ENCODE measurements around the gene OCA2.

The OCA2 gene

GRCh38 chr15:28131946-28132345, 32.8 kb upstream of the OCA2 start:
- no peak for TF ChIP-seq REST (IDR thresholded peaks at IDR 0.05; ENCODE audit: insufficient read depth in 1 of 2, low read depth in 2 of 2, low read length in 2 of 2)

DNA sequence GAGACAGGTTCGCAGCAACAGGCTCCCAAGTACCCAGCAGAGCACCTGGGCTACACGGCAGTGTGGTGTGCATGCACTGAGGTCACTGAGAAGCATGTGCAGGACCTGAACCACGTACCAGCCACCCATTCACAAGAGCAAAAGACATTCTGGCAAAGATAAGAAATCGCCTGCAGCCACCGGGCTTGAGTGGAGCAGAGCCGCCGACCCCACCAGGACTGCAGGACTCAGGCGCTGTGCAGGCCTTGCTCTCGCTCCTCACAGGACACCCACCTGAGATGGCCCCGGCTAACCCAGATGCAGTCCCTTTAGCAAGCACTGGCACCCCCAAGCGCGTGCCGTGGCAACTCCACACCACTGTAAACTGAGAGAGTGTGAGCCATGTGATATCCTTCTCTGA, 32.3 kb upstream of the OCA2 start:
- TF ChIP-seq REST (IDR thresholded peaks at IDR 0.05; ENCODE audit: insufficient read depth in 1 of 2, low read depth in 2 of 2, low read length in 2 of 2): no peak
- TF ChIP-seq TAF1 (IDR thresholded peaks at IDR 0.05; ENCODE audit: borderline replicate concordance, insufficient read depth, low read length): no peak

GRCh38 chr15:28130651-28131050, 31.5 kb upstream of the OCA2 start:
- TF ChIP-seq REST (IDR thresholded peaks at IDR 0.05; ENCODE audit: insufficient read depth in 1 of 2, low read depth in 2 of 2, low read length in 2 of 2) (no peak), SIN3A (IDR thresholded peaks at IDR 0.05; ENCODE audit: borderline replicate concordance, insufficient read depth, low read length) (no peak), POLR2AphosphoS5 (IDR thresholded peaks at IDR 0.05; ENCODE audit: low read depth, low read length) (no peak), FOXP2 (optimal IDR thresholded peaks at IDR 0.05; ENCODE audit: borderline replicate concordance, extremely low read depth, extremely low read length, insufficient read depth) (no peak), TAF1 (IDR thresholded peaks at IDR 0.05; ENCODE audit: borderline replicate concordance, insufficient read depth, low read length) (no peak)

- TF ChIP-seq FOXP2 (optimal IDR thresholded peaks at IDR 0.05; ENCODE audit: borderline replicate concordance, extremely low read depth, extremely low read length, insufficient read depth): no peak
Measured at GRCh38 chr15:28129231-28129848, 30.2 kb upstream of the OCA2 start.

GRCh38 chr15:28128031-28128430, 28.9 kb upstream of the OCA2 start:
- TF ChIP-seq FOXP2 (optimal IDR thresholded peaks at IDR 0.05; ENCODE audit: borderline replicate concordance, extremely low read depth, extremely low read length, insufficient read depth) (no peak), SIN3A (IDR thresholded peaks at IDR 0.05; ENCODE audit: borderline replicate concordance, insufficient read depth, low read length) (no peak), REST (IDR thresholded peaks at IDR 0.05; ENCODE audit: insufficient read depth in 1 of 2, low read depth in 2 of 2, low read length in 2 of 2) (no peak), POLR2AphosphoS5 (IDR thresholded peaks at IDR 0.05; ENCODE audit: low read depth, low read length) (no peak), TAF1 (IDR thresholded peaks at IDR 0.05; ENCODE audit: borderline replicate concordance, insufficient read depth, low read length) (no peak)

Data from PFSK-1 (cell line).